ENCODE results near the gene FAM222B.
"Not testable (repeated sequence)": the region's sequence is repeated elsewhere in the genome, so short reads cannot be mapped to it uniquely, and the experiment has no call there.

The FAM222B gene

DNA sequence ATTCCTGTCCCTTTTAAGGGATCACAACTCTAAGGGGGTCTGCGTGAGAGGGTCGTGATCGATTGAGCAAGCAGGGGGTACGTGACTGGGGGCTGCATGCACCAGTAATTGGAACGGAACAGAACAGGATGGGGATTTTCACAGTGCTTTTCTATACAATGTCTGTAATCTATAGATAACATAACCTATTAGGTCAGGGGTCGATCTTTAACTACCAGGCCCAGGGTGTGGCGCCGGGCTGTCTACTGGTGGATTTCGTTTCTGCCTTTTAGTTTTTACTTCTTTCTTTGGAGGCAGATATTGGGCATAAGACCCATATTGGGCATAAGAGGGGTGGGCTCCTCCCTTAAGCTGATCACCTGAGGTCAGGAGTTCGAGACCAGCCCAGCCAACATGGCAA is 6.0 kb downstream of the FAM222B start:
- DNase-seq = not testable (repeated sequence)

DNA sequence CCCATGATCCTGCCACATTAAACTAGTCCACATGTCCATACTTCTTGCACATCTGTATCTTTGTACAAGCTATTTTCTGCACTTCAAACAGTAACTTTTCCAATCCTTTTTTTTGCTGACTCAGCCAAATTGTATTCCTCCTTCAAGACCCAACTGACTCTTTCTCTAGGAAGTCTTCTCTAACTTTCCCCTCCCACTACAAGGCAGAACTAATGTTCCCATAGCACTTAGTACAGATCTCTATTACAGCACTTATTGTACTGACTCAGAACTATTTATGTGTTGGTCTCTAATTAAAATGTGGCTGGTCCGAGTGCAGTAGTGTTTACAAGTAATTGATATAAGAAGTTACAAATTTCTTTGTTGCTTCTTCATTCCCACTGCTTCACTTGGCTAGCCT is 8.2 kb downstream of the FAM222B start:
- DNase-seq = no peak

GRCh38 chr17:28828294-28829040 is 14.1 kb downstream of the FAM222B start:
- no peak for DNase-seq

DNA sequence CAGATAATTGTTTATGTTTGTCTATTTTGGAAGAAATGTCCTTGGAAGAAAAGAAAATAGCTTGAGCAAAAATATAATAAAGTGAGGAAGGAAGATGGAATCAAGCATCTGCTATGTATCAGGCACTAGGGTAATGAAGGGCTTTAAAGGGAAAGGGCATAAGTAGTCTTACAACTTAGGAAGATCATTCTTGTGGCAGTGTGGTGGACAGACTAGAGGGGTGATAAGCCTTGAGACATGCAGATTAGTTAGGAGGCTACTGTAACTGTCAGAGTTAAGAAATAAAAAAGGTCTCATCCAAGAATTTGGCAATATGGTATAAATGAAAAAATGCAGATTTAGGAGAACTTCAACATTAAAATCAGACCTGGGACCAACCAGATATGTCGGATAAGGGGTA is 14.9 kb downstream of the FAM222B start:
- DNase-seq = no peak

GRCh38 chr17:28819582-28819981 is 23.0 kb downstream of the FAM222B start:
- no peak for DNase-seq

DNA sequence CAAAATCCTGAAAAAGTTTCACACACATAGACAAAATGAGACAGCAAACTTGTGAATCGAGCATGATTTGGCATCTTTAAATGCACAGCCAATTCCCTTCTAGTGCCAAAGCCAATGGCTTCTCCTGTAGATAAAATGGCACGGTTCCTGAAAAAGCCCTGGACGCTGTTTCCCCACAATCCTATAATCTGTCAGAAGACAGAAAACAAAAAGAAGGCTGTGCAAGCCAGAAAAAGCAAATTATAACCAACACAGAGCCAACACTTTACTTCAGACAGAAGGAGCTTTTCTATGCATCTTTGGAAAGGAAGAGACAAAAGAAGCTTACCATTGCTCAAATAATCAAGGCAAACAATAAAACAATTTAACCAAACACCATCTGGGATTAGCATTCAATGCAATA is 23.8 kb downstream of the FAM222B start:
- no peak for DNase-seq

GRCh38 chr17:28816540-28816939 is 26.1 kb downstream of the FAM222B start:
- no peak for DNase-seq

- DNase-seq = peak; percentile 74
Observed at GRCh38 chr17:28812748-28813377, 29.7 kb downstream of the FAM222B start.

- DNase-seq = peak; percentile 89
Observed at GRCh38 chr17:28812091-28812747, 30.4 kb downstream of the FAM222B start.

DNA sequence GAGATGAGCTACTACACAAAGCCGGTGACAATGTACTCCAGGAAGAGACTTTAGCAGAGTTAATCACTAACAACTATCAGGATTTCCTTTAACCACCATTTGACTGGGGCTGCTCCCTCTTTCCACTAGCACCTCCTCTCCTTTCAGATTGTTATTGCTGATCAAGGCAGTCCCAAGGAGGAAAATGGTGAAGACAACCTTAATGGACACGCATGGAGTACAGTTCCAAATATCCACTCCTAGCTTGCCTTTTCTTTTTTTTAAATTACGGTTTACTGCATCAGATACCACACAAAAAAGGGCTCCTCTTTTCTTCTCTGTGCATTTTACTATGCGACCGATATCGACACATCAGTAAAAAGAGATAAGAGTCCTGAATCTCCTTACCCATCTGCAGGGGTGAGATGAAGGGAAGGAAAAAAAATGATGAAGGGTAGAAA is 30.9 kb downstream of the FAM222B start:
- no peak for DNase-seq

DNA sequence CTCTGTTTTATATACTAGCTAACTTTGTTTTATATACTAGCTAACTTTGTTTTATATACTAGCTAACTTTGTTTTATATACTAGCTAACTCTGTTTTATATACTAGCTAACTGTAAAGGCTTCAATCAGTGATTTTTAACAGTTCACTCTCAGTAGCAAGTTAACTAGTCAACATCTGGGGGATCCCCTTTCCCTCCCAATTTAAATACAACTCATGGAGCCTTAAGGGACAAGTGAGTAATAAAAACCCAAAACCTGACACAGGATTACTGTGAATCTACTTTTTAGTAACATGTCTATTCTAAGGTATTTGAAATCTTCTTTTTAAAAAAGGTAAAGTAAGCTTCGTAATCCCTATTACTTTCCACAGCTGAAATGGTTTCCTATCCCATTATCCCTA is 32.2 kb downstream of the FAM222B start:
- DNase-seq = no peak

GRCh38 chr17:28807925-28808634 is 34.5 kb downstream of the FAM222B start:
- DNase-seq = no peak

DNA sequence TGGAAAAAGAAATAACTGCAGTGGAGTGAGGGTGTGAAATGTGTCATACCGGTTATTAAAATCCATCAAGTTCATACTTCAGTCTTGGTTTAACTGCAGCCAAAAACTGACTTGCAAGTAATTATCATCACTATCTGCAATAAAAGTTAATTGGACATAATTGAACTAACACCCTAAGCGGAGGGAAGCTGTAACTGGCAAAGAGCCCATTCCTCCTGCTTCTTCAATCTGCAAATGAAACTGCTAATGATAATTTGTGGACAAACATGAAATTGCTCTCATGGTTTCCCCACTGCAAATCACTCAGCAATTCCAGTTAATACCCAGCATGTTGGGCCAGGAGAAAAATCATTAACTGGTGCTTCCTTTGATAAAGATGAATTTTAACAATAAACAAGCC is 46.5 kb downstream of the FAM222B start:
- no peak for DNase-seq

DNA sequence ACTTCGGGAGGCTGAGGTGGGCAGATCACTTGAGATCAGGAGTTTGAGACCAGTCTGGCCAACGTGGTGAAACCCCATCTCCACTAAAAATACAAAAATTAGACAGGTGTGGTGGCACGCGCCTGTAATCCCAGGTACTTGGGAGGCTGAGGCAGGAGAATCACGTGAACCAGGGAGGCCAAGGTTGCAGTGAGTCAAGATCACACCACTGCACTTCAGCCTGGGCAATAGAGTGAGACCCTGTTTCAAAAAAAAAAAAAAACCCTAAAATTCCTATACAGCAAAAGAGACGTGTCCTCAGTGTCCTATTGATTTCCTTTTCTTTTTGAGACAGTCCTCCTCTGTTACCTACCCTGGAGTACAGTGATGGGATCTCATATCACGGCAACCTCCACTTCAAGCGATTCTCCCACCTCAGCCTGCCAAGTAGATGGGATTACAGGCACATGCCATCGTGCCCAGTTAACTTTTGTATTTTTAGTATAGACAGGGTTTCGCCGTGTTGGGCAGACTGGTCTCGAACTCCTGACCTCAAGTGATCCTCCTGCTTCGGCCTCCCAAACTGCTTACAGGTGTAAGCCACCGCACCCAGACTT is 47.6 kb downstream of the FAM222B start:
- DNase-seq = not testable (repeated sequence)

GRCh38 chr17:28792877-28793661 is 49.5 kb downstream of the FAM222B start:
- no peak for DNase-seq

DNA sequence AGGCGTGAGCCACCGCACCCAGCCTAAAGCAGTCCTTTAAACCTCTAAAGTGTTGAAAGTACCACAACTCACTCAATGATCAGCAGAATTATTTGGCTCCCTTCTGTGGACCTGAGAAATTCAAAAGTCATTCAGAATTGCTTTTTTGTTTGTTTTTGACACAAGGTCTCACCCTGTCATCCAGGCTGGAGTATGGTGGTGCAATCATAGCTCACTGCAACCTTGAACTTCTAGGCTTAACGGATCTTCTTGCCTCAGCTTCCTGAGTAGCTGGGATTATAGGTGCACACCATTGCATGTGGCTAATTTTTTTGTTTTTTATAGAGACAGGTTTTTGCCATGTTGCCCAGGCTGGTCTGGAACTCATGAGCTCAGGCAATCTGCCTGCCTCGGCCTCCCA is 54.5 kb downstream of the FAM222B start:
- no peak for DNase-seq

GRCh38 chr17:28783161-28783560 is 59.4 kb downstream of the FAM222B start:
- no peak for DNase-seq

- DNase-seq = not testable (repeated sequence)
Observed at GRCh38 chr17:28779601-28780000, 63.0 kb downstream of the FAM222B start.

- DNase-seq = no peak
Observed at GRCh38 chr17:28777178-28777577, 65.4 kb downstream of the FAM222B start.

DNA sequence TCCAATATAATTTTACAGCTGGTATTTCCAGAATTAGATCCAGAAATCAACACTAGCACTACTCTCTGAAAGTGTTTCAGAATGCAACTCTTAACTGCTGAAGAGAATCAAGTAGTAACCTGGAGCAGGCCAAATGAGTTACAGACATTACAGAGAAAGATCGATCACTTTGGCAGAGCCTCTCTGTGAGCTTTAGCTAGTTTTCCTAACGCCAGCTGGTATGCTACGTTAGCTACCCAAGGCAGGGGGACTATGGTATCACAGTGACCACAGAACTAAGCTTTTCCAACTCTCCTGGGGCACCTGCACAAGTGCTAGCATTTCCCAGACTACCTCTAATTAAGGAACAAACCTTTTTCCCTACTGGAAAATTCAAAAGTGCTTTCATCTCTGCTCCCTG is 68.4 kb downstream of the FAM222B start:
- DNase-seq = no peak

DNA sequence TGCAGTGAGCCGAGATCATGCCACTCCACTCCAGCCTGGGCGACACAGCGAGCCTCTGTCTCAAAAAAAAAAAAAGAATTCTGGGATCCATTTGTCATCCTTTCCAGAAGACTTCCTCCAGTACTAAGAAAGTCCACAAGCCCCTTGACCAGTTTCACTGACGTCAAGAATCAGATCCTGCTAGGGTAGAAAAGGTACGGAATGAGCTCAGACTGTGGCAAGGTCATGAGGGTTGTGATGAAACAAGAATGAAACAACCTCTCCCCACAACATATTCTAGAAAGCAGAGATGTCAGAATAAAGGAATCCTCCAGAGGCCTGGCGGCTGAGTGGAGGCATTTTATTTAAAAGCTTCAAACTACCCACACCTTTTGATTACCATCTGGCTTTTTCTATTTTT is 68.9 kb downstream of the FAM222B start:
- DNase-seq = no peak

DNA sequence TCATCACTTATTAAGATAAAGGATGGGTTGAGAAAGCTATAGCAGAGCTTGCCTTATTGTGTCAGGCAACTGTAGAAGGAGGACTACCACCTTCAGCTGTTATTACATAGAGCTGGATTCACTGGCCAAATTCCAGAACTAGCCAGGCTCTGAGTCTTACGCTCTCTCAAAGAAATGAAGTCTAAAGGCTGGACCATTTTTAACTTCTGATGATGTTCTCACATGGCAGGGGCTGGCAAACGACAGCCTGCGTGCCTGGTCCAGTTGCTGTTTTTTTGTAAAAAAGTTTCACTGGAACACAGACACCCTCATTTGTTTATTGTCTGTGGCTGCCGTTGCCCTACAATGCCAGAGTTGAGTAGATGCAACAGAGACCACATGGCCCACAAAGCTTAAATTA is 77.6 kb downstream of the FAM222B start:
- DNase-seq = no peak

All from NCI-H1694 (cell line).